HepG2 (cell line): ENCODE data around the gene MSMB. TPM values are rescaled to one million over a fixed set of nuclear protein-coding genes. Genes with fewer than 3 reads are reported as not detected.

ENCODE experiments used
- CHCHD3 ChIP-seq: sonication (generic); formaldehyde crosslinking; IDR thresholded peaks from 2 replicates; pipeline ENCODE4 v1.8.0; 2022; ENCODE audit warnings: mild to moderate bottlenecking, missing genetic modification reagents, moderate library complexity
- DMAP1 ChIP-seq: IDR thresholded peaks from 2 replicates; pipeline ENCODE4 v1.6.1; 2016
- FUBP1 ChIP-seq: sonication (generic); formaldehyde crosslinking; IDR thresholded peaks from 2 replicates; pipeline ENCODE4 v1.5.1; 2020; ENCODE audit warnings: missing genetic modification reagents, mild to moderate bottlenecking, borderline replicate concordance
- GABPA ChIP-seq, 2 experiments: IDR thresholded peaks; 2 replicates each; pipeline ENCODE4 v1.6.1; 2011 to 2016; ENCODE audit warnings: low read depth in 2 of 2, low read length in 1 of 2, missing biosample characterization in 1 of 2, missing genetic modification characterization in 1 of 2
- GZF1 ChIP-seq: sonication (generic); formaldehyde crosslinking; IDR thresholded peaks from 2 replicates; pipeline ENCODE4 v1.5.1; 2020; ENCODE audit warnings: mild to moderate bottlenecking, missing genetic modification reagents
- HOXA7 ChIP-seq: sonication (generic); formaldehyde crosslinking; IDR thresholded peaks from 2 replicates; pipeline ENCODE4 v1.8.1; 2022; ENCODE audit warnings: mild to moderate bottlenecking, missing genetic modification reagents, moderate library complexity
- IKZF1 ChIP-seq: fragments of 450-650 bp; IDR thresholded peaks from 2 replicates; pipeline ENCODE4 v1.7.1; 2016
- JUN ChIP-seq: sonication (generic); formaldehyde crosslinking; IDR thresholded peaks from 2 replicates; pipeline ENCODE4 v1.4.0; 2020; ENCODE audit warnings: mild to moderate bottlenecking, missing genetic modification reagents
- KAT7 ChIP-seq: IDR thresholded peaks from 2 replicates; pipeline ENCODE4 v1.6.1; 2018; ENCODE audit warnings: borderline replicate concordance, missing compliant biosample characterization
- KLF16 ChIP-seq, 2 experiments: sonication (generic) in 1 of 2; formaldehyde crosslinking in 1 of 2; IDR thresholded peaks; 2 replicates each; pipeline versions ENCODE4 v1.6.1 to v1.8.0; 2016 to 2023; ENCODE audit warnings: missing genetic modification reagents in 2 of 2, missing compliant biosample characterization in 1 of 2
- NBN ChIP-seq: fragments of 450-650 bp; conservative IDR thresholded peaks from 2 replicates; pipeline ENCODE4 v1.6.1; 2017
- PHF21A ChIP-seq: sonication (generic); formaldehyde crosslinking; IDR thresholded peaks from 2 replicates; pipeline ENCODE4 v1.5.0; 2020; ENCODE audit warnings: mild to moderate bottlenecking, missing genetic modification reagents
- REL ChIP-seq: sonication (generic); formaldehyde crosslinking; conservative IDR thresholded peaks from 2 replicates; pipeline ENCODE4 v1.8.0; 2022; ENCODE audit warnings: mild to moderate bottlenecking, missing genetic modification reagents, moderate library complexity
- RFX5 ChIP-seq: IDR thresholded peaks from 2 replicates; pipeline ENCODE4 v1.6.1; 2011; ENCODE audit warnings: low read depth, low read length, improper control_type of control experiment
- SALL1 ChIP-seq: sonication (generic); formaldehyde crosslinking; IDR thresholded peaks from 2 replicates; pipeline ENCODE4 v1.8.0; 2022; ENCODE audit warnings: mild to moderate bottlenecking, missing genetic modification reagents
- SATB2 ChIP-seq: sonication (generic); formaldehyde crosslinking; IDR thresholded peaks from 2 replicates; pipeline ENCODE4 v1.5.0; 2020; ENCODE audit warnings: missing genetic modification reagents
- SMARCC2 ChIP-seq: fragments of 450-650 bp; IDR thresholded peaks from 2 replicates; pipeline ENCODE4 v1.6.1; 2017; ENCODE audit warnings: antibody characterized with exemption, mild to moderate bottlenecking
- SRSF1 ChIP-seq: fragments of 200-400 bp; formaldehyde crosslinking; optimal IDR thresholded peaks from 2 replicates; pipeline ENCODE3; 2017; ENCODE audit warnings: mild to moderate bottlenecking, low read depth, low read length, moderate library complexity
- SRSF9 ChIP-seq: fragments of 200-400 bp; formaldehyde crosslinking; IDR thresholded peaks from 2 replicates; pipeline ENCODE4 v1.6.1; 2018; ENCODE audit warnings: borderline replicate concordance, mild to moderate bottlenecking, low read depth, low read length; ENCODE audit not compliant: insufficient read depth, poor library complexity, severe bottlenecking
- TBL1XR1 ChIP-seq: fragments of 150-350 bp; IDR thresholded peaks from 2 replicates; pipeline ENCODE4 v1.6.1; 2014; ENCODE audit warnings: borderline replicate concordance, low read length; ENCODE audit not compliant: partially characterized antibody
- USF2 ChIP-seq, 2 experiments: sonication (generic) in 1 of 2; formaldehyde crosslinking in 1 of 2; IDR thresholded peaks; 2 replicates each; pipeline versions ENCODE4 v1.5.1 to v1.6.1; 2011 to 2020; ENCODE audit warnings: borderline replicate concordance in 1 of 2, low read depth in 1 of 2, low read length in 1 of 2, mild to moderate bottlenecking in 1 of 2, missing genetic modification reagents in 1 of 2, moderate library complexity in 1 of 2
- XBP1 ChIP-seq: sonication (generic); formaldehyde crosslinking; IDR thresholded peaks from 2 replicates; pipeline ENCODE4 v1.5.0; 2020; ENCODE audit warnings: missing genetic modification reagents
- ZNF513 ChIP-seq: sonication (generic); formaldehyde crosslinking; conservative IDR thresholded peaks from 2 replicates; pipeline ENCODE4 v1.5.0; 2020; ENCODE audit warnings: missing genetic modification reagents
- ZNF598 ChIP-seq: sonication (generic); formaldehyde crosslinking; IDR thresholded peaks from 2 replicates; pipeline ENCODE4 v1.5.1; 2020; ENCODE audit warnings: mild to moderate bottlenecking, missing genetic modification reagents, borderline replicate concordance
- ZNF761 ChIP-seq: sonication (generic); formaldehyde crosslinking; conservative IDR thresholded peaks from 2 replicates; pipeline ENCODE4 v1.4.0; 2020; ENCODE audit warnings: mild to moderate bottlenecking, missing genetic modification reagents
- polyA plus RNA-seq, 8 experiments: library from polyadenylated mRNA; depleted of rRNA in 3 of 8; stranded (reverse) in 7 of 8; unstranded in 1 of 8; fragments of >200 nt; fragmentation: Illumina TruSeq in 4 of 8; extraction: Trizol in 4 of 8; gene quantifications; 2 replicates each; pipeline versions ENCODE4 v1.2.1 to v1.2.3, GENCODE V29; 2011 to 2016; ENCODE audit warnings: low read depth in 4 of 8, missing spikeins in 1 of 8, mixed read lengths in 1 of 8; ENCODE audit not compliant: insufficient read depth in 1 of 8
- total RNA-seq, 5 experiments: library from RNA; depleted of rRNA; stranded (reverse); fragments of >200 nt; fragmentation: Illumina TruSeq; extraction: Trizol; gene quantifications; 2 replicates each; pipeline ENCODE4 v1.2.3, GENCODE V29; 2016; ENCODE audit warnings: low read depth in 1 of 5

Gene MSMB
- total and polyA plus RNA-seq, 2 of the 13 experiments (the other 11 are each of a cell fraction or from before 2014, with no cell fraction given), result 0.84 TPM; not detected in 1

GRCh38 chr10:45997994-45998763 is 47.9 kb downstream of the MSMB start (continued):
- peak; percentile 52 for TF ChIP-seq TBL1XR1
- TF ChIP-seq HOXA7 (CRISPR knock-in tag), result no peak
- no peak for TF ChIP-seq ZNF598 (CRISPR knock-in tag)
- no peak for TF ChIP-seq SMARCC2
- peak; percentile 8; the same call in 1 of the 2 replicates for TF ChIP-seq SALL1 (CRISPR knock-in tag)
- TF ChIP-seq IKZF1, result no peak
- TF ChIP-seq SRSF1, result no peak
- 0 out of 2 replicates have a peak, but pooled peaks have one; percentile 12 for TF ChIP-seq JUN (CRISPR knock-in tag)
- TF ChIP-seq DMAP1, result peak; percentile 35; the same call in 1 of the 2 replicates
- no peak for TF ChIP-seq NBN
- TF ChIP-seq GABPA (IDR thresholded peaks at IDR 0.05; ENCODE audit: low read depth, low read length), result no peak
- peak; percentile 69 for TF ChIP-seq GABPA (CRISPR knock-in tag; IDR thresholded peaks at IDR 0.05; ENCODE audit: low read depth)
- no peak for TF ChIP-seq USF2 (IDR thresholded peaks at IDR 0.05; ENCODE audit: low read depth, low read length)
- peak; percentile 64; the same call in 1 of the 2 replicates for TF ChIP-seq USF2 (CRISPR knock-in tag; IDR thresholded peaks at IDR 0.05; ENCODE audit: borderline replicate concordance)
- no peak for TF ChIP-seq GZF1 (CRISPR knock-in tag)
- TF ChIP-seq KLF16 (CRISPR knock-in tag; IDR thresholded peaks at IDR 0.05), result peak in 1 of 2 experiments; percentile 65; a peak in 2 of 4 replicates
- TF ChIP-seq XBP1, result no peak
- TF ChIP-seq REL (CRISPR knock-in tag), result no peak
- TF ChIP-seq RFX5, result no peak
- no peak for TF ChIP-seq SRSF9
- TF ChIP-seq SATB2 (CRISPR knock-in tag), result no peak
- TF ChIP-seq ZNF761 (CRISPR knock-in tag), result no peak
- TF ChIP-seq CHCHD3 (CRISPR knock-in tag), result no peak
- no peak for TF ChIP-seq FUBP1 (CRISPR knock-in tag)
- peak; percentile 87 for TF ChIP-seq PHF21A (CRISPR knock-in tag)
- TF ChIP-seq ZNF513, result no peak
- TF ChIP-seq KAT7, result peak; percentile 36; the same call in 1 of the 2 replicates
